WERI-Rb-1 (cell line): ENCODE results near the gene LPAR1.

Experiments
- DNase-seq: peaks from one replicate; pipeline ENCODE4 v3.0.0-alpha.2; 2020
- H3K27ac ChIP-seq: fragments of 250-450 bp; sonication (Bioruptor Pico); 2 replicates; pipeline ENCODE4 v1.5.1; 2020; ENCODE audit warnings: mild to moderate bottlenecking, moderate library complexity
- H3K27me3 ChIP-seq: fragments of 250-450 bp; sonication (Bioruptor Pico); 2 replicates; pipeline ENCODE4 v1.5.1; 2021; ENCODE audit warnings: mild to moderate bottlenecking, low read depth, moderate library complexity; ENCODE audit not compliant: insufficient read depth, severe bottlenecking
- H3K36me3 ChIP-seq: fragments of 250-450 bp; sonication (Bioruptor Pico); 2 replicates; pipeline ENCODE4 v1.5.1; 2020; ENCODE audit warnings: mild to moderate bottlenecking, moderate library complexity
- H3K4me3 ChIP-seq: 2 replicates; pipeline ENCODE4 v1.5.1; 2011; ENCODE audit warnings: low read depth, mild to moderate bottlenecking, control low read depth, low read length
- H3K9me3 ChIP-seq: fragments of 250-450 bp; sonication (Bioruptor Pico); 2 replicates; pipeline ENCODE4 v1.5.1; 2021; ENCODE audit warnings: mild to moderate bottlenecking, moderate library complexity; ENCODE audit not compliant: severe bottlenecking
- CTCF ChIP-seq: IDR thresholded peaks from 2 replicates; pipeline ENCODE4 v1.5.1; 2011; ENCODE audit warnings: low read depth, mild to moderate bottlenecking, control low read depth, inconsistent platforms, low read length

LPAR1 gene

DNA sequence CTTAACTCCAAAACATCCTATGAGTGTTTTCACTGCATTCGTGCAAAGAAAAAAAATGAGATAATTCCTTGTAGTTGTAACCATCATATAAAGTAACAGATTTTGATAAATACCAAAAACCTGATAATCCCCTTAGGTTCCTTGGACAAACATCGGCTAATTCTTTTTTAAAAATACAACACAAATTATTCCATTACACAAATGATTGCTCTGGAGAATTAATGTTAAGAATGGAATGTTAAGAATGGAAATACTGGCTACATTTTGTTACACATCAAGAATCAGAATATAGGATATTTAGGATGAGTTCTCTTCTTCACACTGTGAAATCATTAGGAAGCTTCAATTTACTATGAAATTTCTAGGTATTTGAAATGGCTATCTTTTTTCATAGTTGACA, 139.4 kb downstream of the LPAR1 start:
- H3K27ac ChIP-seq, result no peak overlapping the region
- DNase-seq, result no peak
- H3K36me3 ChIP-seq, result no peaks in the 10 kb centered on the region
- H3K27me3 ChIP-seq, result peaks cover 88% of the 10 kb centered on the region
- no peak overlapping the region for H3K4me3 ChIP-seq
- no peak for TF ChIP-seq CTCF
- no peaks in the 10 kb centered on the region for H3K9me3 ChIP-seq

DNA sequence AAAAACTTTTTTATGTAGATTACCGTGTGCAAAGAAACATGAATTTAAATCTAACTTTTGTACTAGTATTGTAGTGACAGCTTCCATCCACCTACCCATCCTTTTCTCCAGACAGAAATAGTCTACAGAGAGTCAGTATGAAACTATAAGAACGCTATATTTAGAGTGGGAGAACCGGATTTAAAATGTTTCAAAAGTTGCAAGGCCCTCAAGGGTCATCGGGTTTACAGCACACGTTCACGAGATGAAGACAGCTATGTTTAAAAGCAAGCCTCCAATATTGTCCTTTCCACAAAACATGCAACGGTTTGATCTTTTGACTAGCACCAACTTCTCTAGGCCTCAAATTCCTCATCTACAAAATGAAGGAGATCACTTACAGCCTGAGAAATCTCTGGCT, 139.9 kb downstream of the LPAR1 start:
- DNase-seq, result no peak
- Histone ChIP-seq H3K36me3 (no peaks in the 10 kb centered on the region), H3K27ac (no peak overlapping the region), H3K9me3 (no peaks in the 10 kb centered on the region), H3K4me3 (no peak overlapping the region), H3K27me3 (peaks cover 90% of the 10 kb centered on the region)
- TF ChIP-seq CTCF, result no peak

- no peak overlapping the region for H3K27ac ChIP-seq
- peaks cover 90% of the 10 kb centered on the region for H3K27me3 ChIP-seq
- H3K9me3 ChIP-seq, result no peaks in the 10 kb centered on the region
- DNase-seq, result no peak
- H3K4me3 ChIP-seq, result no peak overlapping the region
- no peaks in the 10 kb centered on the region for H3K36me3 ChIP-seq
- TF ChIP-seq CTCF, result no peak
Observed at GRCh38 chr9:110897943-110898342, 140.3 kb downstream of the LPAR1 start.

GRCh38 chr9:110895147-110895905, 142.9 kb downstream of the LPAR1 start:
- no peaks in the 10 kb centered on the region for H3K36me3 ChIP-seq
- DNase-seq, result no peak
- H3K27ac ChIP-seq, result no peak overlapping the region
- TF ChIP-seq CTCF, result no peak
- peaks cover 92% of the 10 kb centered on the region for H3K27me3 ChIP-seq
- H3K9me3 ChIP-seq, result no peaks in the 10 kb centered on the region
- no peak overlapping the region for H3K4me3 ChIP-seq

GRCh38 chr9:110894731-110895130, 143.5 kb downstream of the LPAR1 start:
- TF ChIP-seq CTCF, result no peak
- Histone ChIP-seq H3K27ac (no peak overlapping the region), H3K9me3 (no peaks in the 10 kb centered on the region), H3K4me3 (no peak overlapping the region), H3K36me3 (no peaks in the 10 kb centered on the region), H3K27me3 (peaks cover 92% of the 10 kb centered on the region)
- DNase-seq, result no peak

- TF ChIP-seq CTCF, result no peak
- H3K36me3 ChIP-seq, result no peaks in the 10 kb centered on the region
- peaks cover 90% of the 10 kb centered on the region for H3K27me3 ChIP-seq
- no peaks in the 10 kb centered on the region for H3K9me3 ChIP-seq
- no peak overlapping the region for H3K27ac ChIP-seq
- H3K4me3 ChIP-seq, result no peak overlapping the region
- DNase-seq, result no peak
Observed at GRCh38 chr9:110892689-110893088, 145.6 kb downstream of the LPAR1 start.
